GM19239 (cell line): ENCODE measurements around the gene CYP27B1.

Experiments used
- DNase-seq: peaks from one replicate; pipeline ENCODE4 v3.0.0; 2011; ENCODE audit warnings: low spot score; ENCODE audit not compliant: insufficient read length
- FAIRE-seq: peaks from 2 replicates; lab custom pipeline; 2011; peaks lifted over from hg19 to GRCh38; lab: Jason Lieb, UNC

The CYP27B1 gene

DNA sequence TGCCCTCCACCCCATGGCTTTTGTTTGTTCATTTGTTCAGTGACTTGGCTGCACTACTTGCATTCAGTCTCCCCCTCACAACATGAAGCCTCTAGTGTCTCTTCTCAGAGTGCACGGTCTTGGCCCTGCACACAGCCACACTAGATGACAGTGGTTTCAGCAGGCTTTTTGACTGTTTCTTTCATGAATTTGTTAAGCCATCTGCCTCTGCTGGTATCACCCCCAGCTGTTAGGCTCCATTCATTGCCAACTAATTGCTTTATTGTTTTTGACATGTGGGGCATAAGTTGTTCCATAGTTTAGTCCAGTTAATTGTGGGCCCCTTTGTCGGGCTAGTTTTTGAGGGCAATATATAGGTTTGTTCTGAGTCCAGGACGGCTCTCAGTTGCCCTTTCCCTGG, 54.2 kb downstream of the CYP27B1 start:
- DNase-seq (no peak), FAIRE-seq (no peak)
